Measurements from ENCODE around the gene TDRD7.

TDRD7 gene

GRCh38 chr9:97527626-97528528 is 116.0 kb downstream of the TDRD7 start:
- DNase-seq (ENCODE audit: low spot score) = peak; percentile 53

GRCh38 chr9:97528529-97529230 is 116.8 kb downstream of the TDRD7 start:
- DNase-seq (ENCODE audit: low spot score) = peak; percentile 54

GRCh38 chr9:97529363-97530076 is 117.6 kb downstream of the TDRD7 start:
- DNase-seq (ENCODE audit: low spot score) = no peak

- DNase-seq (ENCODE audit: low spot score) = no peak
Measured at GRCh38 chr9:97531888-97532376, 120.0 kb downstream of the TDRD7 start.

GRCh38 chr9:97534185-97534584 is 122.3 kb downstream of the TDRD7 start:
- DNase-seq (ENCODE audit: low spot score) = no peak

- DNase-seq (ENCODE audit: low spot score) = no peak
Measured at GRCh38 chr9:97534961-97535594, 123.2 kb downstream of the TDRD7 start.

GRCh38 chr9:97535771-97536170 is 123.9 kb downstream of the TDRD7 start:
- DNase-seq (ENCODE audit: low spot score) = no peak

GRCh38 chr9:97536480-97536879 is 124.6 kb downstream of the TDRD7 start:
- DNase-seq (ENCODE audit: low spot score) = peak; percentile 31

GRCh38 chr9:97543561-97543960 is 131.7 kb downstream of the TDRD7 start:
- no peak for DNase-seq (ENCODE audit: low spot score)

GRCh38 chr9:97545486-97545885 is 133.6 kb downstream of the TDRD7 start:
- peak; percentile 86 for DNase-seq (ENCODE audit: low spot score)

All from cerebellar cortex (tissue), 1 donor.